ENCODE results near the gene ATP6V1B1.
A peak's percentile ranks its signal among the peaks of the same experiment; 100 is the strongest.

The ATP6V1B1 gene

GRCh38 chr2:70934981-70935380, 719 bp upstream of the ATP6V1B1 start:
- Histone ChIP-seq H3K27ac (no peak overlapping the region), H3K4me3 (no peak overlapping the region)
- TF ChIP-seq CTCF (IDR thresholded peaks at IDR 0.05), result no peak
- no peak for DNase-seq (ENCODE audit: low spot score)

GRCh38 chr2:70936165-70936978, 672 bp downstream of the ATP6V1B1 start:
- DNase-seq (ENCODE audit: low spot score), result no peak
- no peak for TF ChIP-seq CTCF (IDR thresholded peaks at IDR 0.05)
- H3K4me3 ChIP-seq, result no peak overlapping the region
- H3K27ac ChIP-seq, result no peak overlapping the region

GRCh38 chr2:70936979-70937811, 1.5 kb downstream of the ATP6V1B1 start:
- Histone ChIP-seq H3K27ac (no peak overlapping the region), H3K4me3 (no peak overlapping the region)
- no peak for TF ChIP-seq CTCF (IDR thresholded peaks at IDR 0.05)
- no peak for DNase-seq (ENCODE audit: low spot score)

GRCh38 chr2:70937866-70938585, 2.3 kb downstream of the ATP6V1B1 start:
- no peak for TF ChIP-seq CTCF (IDR thresholded peaks at IDR 0.05)

GRCh38 chr2:70938586-70938950, 2.9 kb downstream of the ATP6V1B1 start:
- no peak for TF ChIP-seq CTCF (IDR thresholded peaks at IDR 0.05)
- DNase-seq (ENCODE audit: low spot score), result peak; percentile 29
- H3K4me3 ChIP-seq, result no peak overlapping the region
- no peak overlapping the region for H3K27ac ChIP-seq

More at GRCh38 chr2:70937866-70938585, 2.3 kb downstream of the ATP6V1B1 start:
- DNase-seq (ENCODE audit: low spot score), result peak; percentile 52
- no peak overlapping the region for H3K4me3 ChIP-seq
- no peak overlapping the region for H3K27ac ChIP-seq

GRCh38 chr2:70939001-70939838, 3.5 kb downstream of the ATP6V1B1 start:
- DNase-seq (ENCODE audit: low spot score), result peak; percentile 63
- H3K27ac ChIP-seq, result no peak overlapping the region

More at GRCh38 chr2:70939001-70939838, 3.5 kb downstream of the ATP6V1B1 start:
- no peak for TF ChIP-seq CTCF (IDR thresholded peaks at IDR 0.05)
- H3K4me3 ChIP-seq, result no peak overlapping the region
